ENCODE measurements around the gene JAZF1. TPM values are rescaled to one million over a fixed set of nuclear protein-coding genes. Genes with fewer than 3 reads are reported as not detected.

The JAZF1 gene

GRCh38 chr7:27784399-27785053, 396.1 kb downstream of the JAZF1 start:
- H2BK5ac ChIP-seq (ENCODE audit: low read length): no peak overlapping the region
- no peak overlapping the region for H2BK120ac ChIP-seq (ENCODE audit: low read depth, low read length)
- H3K36me3 ChIP-seq (replicated peaks in 1 of 2; ENCODE audit: control insufficient read depth in 2 of 2, insufficient read depth in 2 of 2, low read length in 2 of 2): peaks cover 3 to 42% of the 10 kb centered on the region in 2 donors
- no peak overlapping the region for H4K91ac ChIP-seq (ENCODE audit: low read depth, low read length, poor library complexity)
- H3K18ac ChIP-seq (ENCODE audit: low read length): no peak overlapping the region
- no peak overlapping the region for H2AFZ ChIP-seq (ENCODE audit: low read length)
- peak; percentile 14 for DNase-seq (ENCODE audit: low spot score)
- no peak overlapping the region for H3K9ac ChIP-seq (ENCODE audit: low read depth, low read length, poor library complexity)
- H2AK5ac ChIP-seq (ENCODE audit: low read depth, low read length): no peak overlapping the region
- no peak overlapping the region for H3K4me3 ChIP-seq (ENCODE audit: low read length in 2 of 2)
- H3K23ac ChIP-seq (ENCODE audit: low read depth, low read length, poor library complexity): no peak overlapping the region
- no peak overlapping the region for H2BK12ac ChIP-seq (ENCODE audit: low read length)
- H2BK15ac ChIP-seq (ENCODE audit: low read length): no peak overlapping the region
- no peaks in the 10 kb centered on the region for H3K27me3 ChIP-seq (ENCODE audit: control insufficient read depth in 3 of 3, insufficient read depth in 3 of 3, low read depth in 1 of 3, low read length in 3 of 3)
- H3K4me2 ChIP-seq (ENCODE audit: insufficient read depth, low read length, poor library complexity, severe bottlenecking): no peak overlapping the region
- H3K4me1 ChIP-seq (ENCODE audit: control insufficient read depth in 2 of 2, insufficient read depth in 1 of 2, low read depth in 1 of 2, low read length in 2 of 2): no peaks in the 10 kb centered on the region
- H3K27ac ChIP-seq (replicated peaks; ENCODE audit: low read length): no peak overlapping the region
- no peaks in the 10 kb centered on the region for H3K9me3 ChIP-seq (replicated peaks in 1 of 2; ENCODE audit: control insufficient read depth in 2 of 2, insufficient read depth in 1 of 2, low read depth in 1 of 2, low read length in 2 of 2)
- no CpG with 5 or more reads among the region's 6 CpGs for WGBS, 2 donors (ENCODE audit: extremely low coverage in 2 of 2, insufficient read length in 2 of 2, insufficient replicate concordance in 1 of 2)
- H4K8ac ChIP-seq (ENCODE audit: low read depth, low read length): no peak overlapping the region
- no peak overlapping the region for H3K4ac ChIP-seq (ENCODE audit: low read length)
- no peak overlapping the region for H3K14ac ChIP-seq (ENCODE audit: low read length)
- no peaks in the 10 kb centered on the region for H3K79me1 ChIP-seq (ENCODE audit: low read depth, low read length)

GRCh38 chr7:27782849-27783248, 397.7 kb downstream of the JAZF1 start:
- Histone ChIP-seq H4K91ac (ENCODE audit: low read depth, low read length, poor library complexity) (no peak overlapping the region), H3K4me3 (ENCODE audit: low read length in 2 of 2) (no peak overlapping the region), H2AFZ (ENCODE audit: low read length) (no peak overlapping the region), H3K27me3 (ENCODE audit: control insufficient read depth in 3 of 3, insufficient read depth in 3 of 3, low read depth in 1 of 3, low read length in 3 of 3) (no peaks in the 10 kb centered on the region), H3K4ac (ENCODE audit: low read length) (no peak overlapping the region), H3K9ac (ENCODE audit: low read depth, low read length, poor library complexity) (no peak overlapping the region), H3K36me3 (replicated peaks in 1 of 2; ENCODE audit: control insufficient read depth in 2 of 2, insufficient read depth in 2 of 2, low read length in 2 of 2) (peaks cover 3 to 36% of the 10 kb centered on the region in 2 donors), H3K4me1 (ENCODE audit: control insufficient read depth in 2 of 2, insufficient read depth in 1 of 2, low read depth in 1 of 2, low read length in 2 of 2) (no peaks in the 10 kb centered on the region), H3K14ac (ENCODE audit: low read length) (no peak overlapping the region), H3K4me2 (ENCODE audit: insufficient read depth, low read length, poor library complexity, severe bottlenecking) (no peak overlapping the region), H3K23ac (ENCODE audit: low read depth, low read length, poor library complexity) (no peak overlapping the region), H3K18ac (ENCODE audit: low read length) (no peak overlapping the region), H4K8ac (ENCODE audit: low read depth, low read length) (no peak overlapping the region), H2AK5ac (ENCODE audit: low read depth, low read length) (no peak overlapping the region), H3K9me3 (replicated peaks in 1 of 2; ENCODE audit: control insufficient read depth in 2 of 2, insufficient read depth in 1 of 2, low read depth in 1 of 2, low read length in 2 of 2) (no peaks in the 10 kb centered on the region), H2BK5ac (ENCODE audit: low read length) (no peak overlapping the region), H2BK15ac (ENCODE audit: low read length) (no peak overlapping the region), H3K27ac (replicated peaks; ENCODE audit: low read length) (no peak overlapping the region), H2BK120ac (ENCODE audit: low read depth, low read length) (no peak overlapping the region), H2BK12ac (ENCODE audit: low read length) (no peak overlapping the region), H3K79me1 (ENCODE audit: low read depth, low read length) (no peaks in the 10 kb centered on the region)
- no CpG with 5 or more reads among the region's 2 CpGs for WGBS, 2 donors (ENCODE audit: extremely low coverage in 2 of 2, insufficient read length in 2 of 2, insufficient replicate concordance in 1 of 2)
- DNase-seq (ENCODE audit: low spot score): no peak

- no peak overlapping the region for H2BK12ac ChIP-seq (ENCODE audit: low read length)
- no peak overlapping the region for H3K4me2 ChIP-seq (ENCODE audit: insufficient read depth, low read length, poor library complexity, severe bottlenecking)
- H3K9ac ChIP-seq (ENCODE audit: low read depth, low read length, poor library complexity): no peak overlapping the region
- no peak overlapping the region for H4K8ac ChIP-seq (ENCODE audit: low read depth, low read length)
- no peak for DNase-seq (ENCODE audit: low spot score)
- no peak overlapping the region for H3K27ac ChIP-seq (replicated peaks; ENCODE audit: low read length)
- WGBS, 2 donors (ENCODE audit: extremely low coverage in 2 of 2, insufficient read length in 2 of 2, insufficient replicate concordance in 1 of 2): no CpG with 5 or more reads among the region's 2 CpGs
- H3K4ac ChIP-seq (ENCODE audit: low read length): no peak overlapping the region
- peaks cover 0 to 3% of the 10 kb centered on the region in 2 donors for H3K9me3 ChIP-seq (replicated peaks in 1 of 2; ENCODE audit: control insufficient read depth in 2 of 2, insufficient read depth in 1 of 2, low read depth in 1 of 2, low read length in 2 of 2)
- no peak overlapping the region for H2BK120ac ChIP-seq (ENCODE audit: low read depth, low read length)
- H3K79me1 ChIP-seq (ENCODE audit: low read depth, low read length): no peaks in the 10 kb centered on the region
- no peaks in the 10 kb centered on the region for H3K27me3 ChIP-seq (ENCODE audit: control insufficient read depth in 3 of 3, insufficient read depth in 3 of 3, low read depth in 1 of 3, low read length in 3 of 3)
- no peak overlapping the region for H3K23ac ChIP-seq (ENCODE audit: low read depth, low read length, poor library complexity)
- no peak overlapping the region for H2AK5ac ChIP-seq (ENCODE audit: low read depth, low read length)
- peaks cover 3 to 19% of the 10 kb centered on the region in 2 donors for H3K36me3 ChIP-seq (replicated peaks in 1 of 2; ENCODE audit: control insufficient read depth in 2 of 2, insufficient read depth in 2 of 2, low read length in 2 of 2)
- H3K18ac ChIP-seq (ENCODE audit: low read length): no peak overlapping the region
- no peak overlapping the region for H2AFZ ChIP-seq (ENCODE audit: low read length)
- H3K4me1 ChIP-seq (ENCODE audit: control insufficient read depth in 2 of 2, insufficient read depth in 1 of 2, low read depth in 1 of 2, low read length in 2 of 2): no peaks in the 10 kb centered on the region
- H2BK5ac ChIP-seq (ENCODE audit: low read length): no peak overlapping the region
- no peak overlapping the region for H4K91ac ChIP-seq (ENCODE audit: low read depth, low read length, poor library complexity)
- H3K14ac ChIP-seq (ENCODE audit: low read length): no peak overlapping the region
- H3K4me3 ChIP-seq (ENCODE audit: low read length in 2 of 2): no peak overlapping the region
- H2BK15ac ChIP-seq (ENCODE audit: low read length): no peak overlapping the region
Observed at GRCh38 chr7:27781188-27781587, 399.4 kb downstream of the JAZF1 start.

Small RNA genes lying within 50 kb of the gene (small RNA-seq; reads per million reads assigned to genes)
- not detected for gene RNU6-979P (ENCODE audit: insufficient read depth)
